Chondrocyte (in vitro differentiated cells): ENCODE results near the gene EYA4. TPM values are rescaled to one million over a fixed set of nuclear protein-coding genes. Genes with fewer than 3 reads are reported as not detected.

ENCODE experiments used
- DNase-seq: peaks from one replicate; pipeline ENCODE4 v3.0.0; 2021; ENCODE audit warnings: mixed read lengths, low spot score
- H3K27ac Mint-ChIP-seq: one replicate; pipeline ENCODE4 v1.8.0; 2021; ENCODE audit warnings: mild to moderate bottlenecking, moderate library complexity, mixed read lengths; ENCODE audit not compliant: unreplicated experiment
- H3K27me3 Mint-ChIP-seq: 2 replicates; pipeline ENCODE4 v1.8.0; 2021; ENCODE audit warnings: low read depth, mixed read lengths
- H3K36me3 Mint-ChIP-seq: 2 replicates; pipeline ENCODE4 v1.8.0; 2021; ENCODE audit warnings: low read depth, mixed read lengths
- H3K4me1 Mint-ChIP-seq: 2 replicates; pipeline ENCODE4 v1.8.0; 2021; ENCODE audit warnings: low read depth, mild to moderate bottlenecking, mixed read lengths
- H3K4me3 Mint-ChIP-seq: one replicate; pipeline ENCODE4 v1.8.0; 2021; ENCODE audit warnings: mild to moderate bottlenecking, moderate library complexity, mixed read lengths; ENCODE audit not compliant: unreplicated experiment
- H3K9me3 Mint-ChIP-seq: 2 replicates; pipeline ENCODE4 v1.8.0; 2021; ENCODE audit warnings: low read depth, mixed read lengths
- total RNA-seq: library from RNA; stranded (reverse); gene quantifications from 3 replicates; pipeline ENCODE4 v1.2.1, GENCODE V29; 2021
- TF ChIP-seq, protein P1 (sequence below): fragments of 200-600 bp; sonication (generic); IDR thresholded peaks from 2 replicates; pipeline ENCODE4 v1.5.0; 2021; ENCODE audit warnings: antibody characterized with exemption, mild to moderate bottlenecking, moderate library complexity

Gene EYA4
- total RNA-seq, 1 donor from 2014 or later: 7.9 TPM

DNA sequence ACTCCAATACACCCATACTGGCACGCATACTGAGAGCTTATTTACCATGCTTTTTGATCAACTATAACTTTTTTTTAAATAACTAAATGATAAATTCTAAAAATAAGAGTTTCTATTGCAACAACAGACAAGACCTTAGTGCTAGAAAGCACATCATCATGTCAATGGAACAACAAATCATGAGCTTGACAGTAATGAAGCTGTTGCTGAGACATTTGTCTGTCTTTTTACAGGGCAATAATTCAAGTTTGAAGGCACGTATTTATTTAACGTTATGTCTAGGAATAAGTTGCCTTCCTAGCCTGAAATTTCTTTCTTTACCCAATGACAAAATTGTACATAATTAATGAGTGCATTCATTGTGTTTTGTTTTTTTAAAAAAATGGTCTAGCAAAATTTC lies 299.2 kb downstream of the EYA4 start:
- no peak for DNase-seq
- H3K27ac Mint-ChIP-seq: no peak overlapping the region
- H3K4me3 Mint-ChIP-seq: no peak overlapping the region
- H3K4me1 Mint-ChIP-seq: peaks cover 1% of the 10 kb centered on the region
- H3K27me3 Mint-ChIP-seq: no peaks in the 10 kb centered on the region
- TF ChIP-seq, protein P1, sequence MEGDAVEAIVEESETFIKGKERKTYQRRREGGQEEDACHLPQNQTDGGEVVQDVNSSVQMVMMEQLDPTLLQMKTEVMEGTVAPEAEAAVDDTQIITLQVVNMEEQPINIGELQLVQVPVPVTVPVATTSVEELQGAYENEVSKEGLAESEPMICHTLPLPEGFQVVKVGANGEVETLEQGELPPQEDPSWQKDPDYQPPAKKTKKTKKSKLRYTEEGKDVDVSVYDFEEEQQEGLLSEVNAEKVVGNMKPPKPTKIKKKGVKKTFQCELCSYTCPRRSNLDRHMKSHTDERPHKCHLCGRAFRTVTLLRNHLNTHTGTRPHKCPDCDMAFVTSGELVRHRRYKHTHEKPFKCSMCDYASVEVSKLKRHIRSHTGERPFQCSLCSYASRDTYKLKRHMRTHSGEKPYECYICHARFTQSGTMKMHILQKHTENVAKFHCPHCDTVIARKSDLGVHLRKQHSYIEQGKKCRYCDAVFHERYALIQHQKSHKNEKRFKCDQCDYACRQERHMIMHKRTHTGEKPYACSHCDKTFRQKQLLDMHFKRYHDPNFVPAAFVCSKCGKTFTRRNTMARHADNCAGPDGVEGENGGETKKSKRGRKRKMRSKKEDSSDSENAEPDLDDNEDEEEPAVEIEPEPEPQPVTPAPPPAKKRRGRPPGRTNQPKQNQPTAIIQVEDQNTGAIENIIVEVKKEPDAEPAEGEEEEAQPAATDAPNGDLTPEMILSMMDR: no peak
- no peaks in the 10 kb centered on the region for H3K36me3 Mint-ChIP-seq
- H3K9me3 Mint-ChIP-seq: no peaks in the 10 kb centered on the region

DNA sequence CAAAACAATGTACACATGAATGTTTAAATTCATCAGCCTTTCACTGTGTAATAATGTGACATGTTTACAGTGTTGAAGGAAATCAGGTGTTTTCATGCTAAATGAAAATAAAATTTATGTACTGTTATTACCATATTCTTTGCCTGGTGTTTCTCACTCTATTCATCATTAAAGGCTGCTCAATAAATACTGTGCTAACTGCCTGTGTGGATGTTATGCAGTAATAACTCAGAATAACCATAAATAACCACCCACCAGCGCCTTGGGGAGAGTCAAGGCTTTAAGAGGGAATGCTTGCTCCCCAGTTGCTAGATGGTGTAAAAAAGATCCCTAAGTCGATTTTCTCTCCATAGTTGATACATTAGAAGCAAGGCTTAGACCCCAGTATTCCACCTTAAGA lies 299.9 kb downstream of the EYA4 start:
- Mint-ChIP-seq H3K9me3 (no peaks in the 10 kb centered on the region), H3K4me1 (peaks cover 8% of the 10 kb centered on the region), H3K27ac (no peak overlapping the region), H3K36me3 (no peaks in the 10 kb centered on the region), H3K27me3 (no peaks in the 10 kb centered on the region), H3K4me3 (no peak overlapping the region)
- TF ChIP-seq, protein P1: no peak
- DNase-seq: no peak

DNA sequence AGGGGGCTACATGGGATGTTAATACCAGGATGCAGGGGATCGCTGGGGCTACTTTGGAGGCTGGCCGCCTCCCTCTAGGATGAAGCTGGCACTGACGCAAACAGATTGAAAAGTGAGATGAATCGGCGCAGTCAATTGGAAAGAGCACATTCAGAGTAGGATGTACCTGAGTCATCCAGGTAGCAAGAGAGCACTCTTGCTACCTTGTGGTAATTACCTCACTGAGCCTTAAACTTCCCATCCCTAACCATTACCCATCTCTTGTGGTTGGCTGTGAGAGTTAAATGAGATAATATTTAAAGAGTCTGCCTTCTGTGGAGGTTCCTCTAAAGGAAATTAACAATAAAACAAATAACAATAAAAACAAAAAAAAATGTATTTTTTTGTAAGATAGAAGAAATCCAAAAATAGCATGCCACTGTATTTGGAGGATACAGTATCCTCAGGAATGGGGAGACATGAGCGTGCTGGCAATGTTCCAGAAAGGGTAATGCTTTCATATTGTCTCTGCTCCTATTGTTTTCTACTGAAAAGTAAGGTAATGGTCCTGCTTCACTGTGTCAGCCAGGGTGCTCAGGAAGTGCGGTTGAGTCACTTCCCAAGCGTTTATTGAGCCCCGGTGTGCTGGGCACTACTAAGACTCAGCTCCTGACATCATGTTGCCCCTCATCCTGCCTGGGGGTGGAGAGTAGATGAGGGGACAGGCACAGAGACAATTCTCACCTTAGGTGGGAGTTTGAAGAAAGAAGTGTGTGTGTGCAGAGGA lies 301.1 kb downstream of the EYA4 start:
- H3K9me3 Mint-ChIP-seq: no peaks in the 10 kb centered on the region
- no peaks in the 10 kb centered on the region for H3K36me3 Mint-ChIP-seq
- H3K4me3 Mint-ChIP-seq: no peak overlapping the region
- TF ChIP-seq, protein P1: no peak
- no peak overlapping the region for H3K27ac Mint-ChIP-seq
- H3K27me3 Mint-ChIP-seq: no peaks in the 10 kb centered on the region
- H3K4me1 Mint-ChIP-seq: peaks cover 18% of the 10 kb centered on the region
- no peak for DNase-seq

DNA sequence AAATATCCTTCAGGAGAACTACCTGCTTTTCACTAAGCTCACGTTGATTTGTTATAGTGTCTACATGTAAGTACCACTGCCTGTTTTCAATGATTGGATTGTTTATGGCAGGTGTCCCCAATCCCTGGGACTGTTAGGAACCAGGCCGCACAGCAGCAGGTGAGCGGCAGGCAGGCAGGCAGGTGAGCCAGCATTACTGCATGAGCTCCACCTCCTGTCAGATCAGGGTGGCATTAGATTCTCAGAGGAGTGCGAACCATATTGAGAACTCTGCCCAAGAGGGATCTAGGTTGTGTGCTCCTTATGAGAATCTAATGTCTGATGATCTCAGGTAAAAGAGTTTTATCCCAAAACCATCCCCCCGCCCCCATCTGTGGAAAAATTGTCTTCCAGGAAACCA lies 303.3 kb downstream of the EYA4 start:
- Mint-ChIP-seq H3K4me3 (no peak overlapping the region), H3K27ac (no peak overlapping the region), H3K36me3 (no peaks in the 10 kb centered on the region), H3K4me1 (peaks cover 39% of the 10 kb centered on the region), H3K9me3 (no peaks in the 10 kb centered on the region), H3K27me3 (no peaks in the 10 kb centered on the region)
- TF ChIP-seq, protein P1: no peak
- no peak for DNase-seq

DNA sequence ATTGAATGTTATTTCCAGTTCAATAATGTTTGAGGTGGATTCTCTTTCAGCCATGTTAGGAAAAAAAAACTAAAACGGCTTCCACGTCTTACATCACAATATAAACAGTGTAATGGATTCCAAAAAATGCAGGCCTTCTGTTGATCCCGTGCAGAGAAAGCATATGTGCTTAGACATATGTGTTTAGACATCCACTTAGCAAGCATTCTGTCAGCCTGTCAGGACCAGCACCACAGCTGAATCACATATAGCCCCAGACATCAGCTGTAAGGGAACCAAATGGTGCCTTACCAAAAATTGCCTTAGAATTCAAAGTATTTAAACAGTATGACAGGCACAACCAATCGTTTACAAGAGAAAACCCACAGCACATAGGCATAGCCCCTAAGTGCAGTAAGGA lies 304.9 kb downstream of the EYA4 start:
- no peak for DNase-seq
- TF ChIP-seq, protein P1: no peak
- no peak overlapping the region for H3K4me3 Mint-ChIP-seq
- no peaks in the 10 kb centered on the region for H3K36me3 Mint-ChIP-seq
- H3K9me3 Mint-ChIP-seq: no peaks in the 10 kb centered on the region
- H3K27ac Mint-ChIP-seq: peak overlapping the region; percentile 22
- H3K4me1 Mint-ChIP-seq: peaks cover 49% of the 10 kb centered on the region
- no peaks in the 10 kb centered on the region for H3K27me3 Mint-ChIP-seq
